ENCODE data around the gene BMP6. TPM values are rescaled to one million over a fixed set of nuclear protein-coding genes. Genes with fewer than 3 reads are reported as not detected.

Gene BMP6
- total RNA-seq, 2 donors from 2014 or later = 0.65 to 2.2 TPM

- Mint-ChIP-seq H3K4me1 (ENCODE audit: low read depth) (peaks cover 20% of the 10 kb centered on the region), H3K9me3 (no peaks in the 10 kb centered on the region), H3K4me3 (peak overlapping the region; percentile 89), H3K27ac (no peak overlapping the region), H3K27me3 (ENCODE audit: low read depth) (peaks cover 80% of the 10 kb centered on the region), H3K36me3 (ENCODE audit: insufficient read depth in 2 of 2) (peaks cover 0 to 1% of the 10 kb centered on the region in 2 donors)
- peak; percentile 30 to 32 for ATAC-seq (replicated peaks in 1 of 2)
- DNase-seq = peak; percentile 7 to 19
Measured at GRCh38 chr6:7726416-7727085, 652 bp downstream of the BMP6 start.

GRCh38 chr6:7727086-7727945, 1.4 kb downstream of the BMP6 start:
- H3K4me1 Mint-ChIP-seq (ENCODE audit: low read depth) = peaks cover 20% of the 10 kb centered on the region
- H3K9me3 Mint-ChIP-seq = no peaks in the 10 kb centered on the region
- peaks cover 0 to 1% of the 10 kb centered on the region in 2 donors for H3K36me3 Mint-ChIP-seq (ENCODE audit: insufficient read depth in 2 of 2)
- H3K4me3 Mint-ChIP-seq = peak overlapping the region; percentile 78 to 80
- peaks cover 83% of the 10 kb centered on the region for H3K27me3 Mint-ChIP-seq (ENCODE audit: low read depth)
- DNase-seq = peak; percentile 11 to 21
- peak in 1 of 2 donors; percentile 11 for ATAC-seq (replicated peaks in 1 of 2)
- H3K27ac Mint-ChIP-seq = no peak overlapping the region

GRCh38 chr6:7727946-7728854, 2.3 kb downstream of the BMP6 start:
- no peaks in the 10 kb centered on the region for H3K9me3 Mint-ChIP-seq
- peak; percentile 9 to 37 for ATAC-seq (replicated peaks in 1 of 2)

GRCh38 chr6:7728855-7729590, 3.1 kb downstream of the BMP6 start:
- no peak overlapping the region for H3K27ac Mint-ChIP-seq
- H3K4me3 Mint-ChIP-seq = peak overlapping the region; percentile 36 to 74
- ATAC-seq (replicated peaks in 1 of 2) (no peak), DNase-seq (no peak)
- H3K36me3 Mint-ChIP-seq (ENCODE audit: insufficient read depth in 2 of 2) = peaks cover 0 to 1% of the 10 kb centered on the region in 2 donors
- H3K9me3 Mint-ChIP-seq = no peaks in the 10 kb centered on the region
- H3K27me3 Mint-ChIP-seq (ENCODE audit: low read depth) = peaks cover 85% of the 10 kb centered on the region
- peaks cover 15% of the 10 kb centered on the region for H3K4me1 Mint-ChIP-seq (ENCODE audit: low read depth)

More at GRCh38 chr6:7727946-7728854, 2.3 kb downstream of the BMP6 start:
- Mint-ChIP-seq H3K4me3 (peak overlapping the region; percentile 74 to 75), H3K27ac (no peak overlapping the region), H3K36me3 (ENCODE audit: insufficient read depth in 2 of 2) (peaks cover 0 to 1% of the 10 kb centered on the region in 2 donors), H3K27me3 (ENCODE audit: low read depth) (peaks cover 85% of the 10 kb centered on the region), H3K4me1 (ENCODE audit: low read depth) (peaks cover 17% of the 10 kb centered on the region)
- peak; percentile 17 to 41 for DNase-seq

GRCh38 chr6:7730001-7730783, 4.3 kb downstream of the BMP6 start:
- ATAC-seq (replicated peaks in 1 of 2) = no peak
- Mint-ChIP-seq H3K9me3 (no peaks in the 10 kb centered on the region), H3K36me3 (ENCODE audit: insufficient read depth in 2 of 2) (peaks cover 0 to 1% of the 10 kb centered on the region in 2 donors), H3K4me1 (ENCODE audit: low read depth) (peaks cover 15% of the 10 kb centered on the region), H3K4me3 (no peak overlapping the region), H3K27me3 (ENCODE audit: low read depth) (peaks cover 84% of the 10 kb centered on the region), H3K27ac (no peak overlapping the region)
- DNase-seq = no peak

- peaks cover 12% of the 10 kb centered on the region for H3K4me1 Mint-ChIP-seq (ENCODE audit: low read depth)
- no peak overlapping the region for H3K4me3 Mint-ChIP-seq
- peaks cover 0 to 1% of the 10 kb centered on the region in 2 donors for H3K36me3 Mint-ChIP-seq (ENCODE audit: insufficient read depth in 2 of 2)
- no peak for ATAC-seq (replicated peaks in 1 of 2)
- no peak for DNase-seq
- H3K27me3 Mint-ChIP-seq (ENCODE audit: low read depth) = peaks cover 84% of the 10 kb centered on the region
- no peaks in the 10 kb centered on the region for H3K9me3 Mint-ChIP-seq
- no peak overlapping the region for H3K27ac Mint-ChIP-seq
Measured at GRCh38 chr6:7730784-7731227, 4.9 kb downstream of the BMP6 start.

GRCh38 chr6:7731294-7731693, 5.4 kb downstream of the BMP6 start:
- no peak overlapping the region for H3K4me3 Mint-ChIP-seq
- ATAC-seq (replicated peaks in 1 of 2) = no peak
- DNase-seq = no peak
- no peaks in the 10 kb centered on the region for H3K36me3 Mint-ChIP-seq (ENCODE audit: insufficient read depth in 2 of 2)
- H3K27ac Mint-ChIP-seq = no peak overlapping the region
- peaks cover 81% of the 10 kb centered on the region for H3K27me3 Mint-ChIP-seq (ENCODE audit: low read depth)
- H3K9me3 Mint-ChIP-seq = no peaks in the 10 kb centered on the region
- H3K4me1 Mint-ChIP-seq (ENCODE audit: low read depth) = peaks cover 8% of the 10 kb centered on the region

GRCh38 chr6:7732228-7732627, 6.3 kb downstream of the BMP6 start:
- DNase-seq = no peak
- Mint-ChIP-seq H3K36me3 (ENCODE audit: insufficient read depth in 2 of 2) (no peaks in the 10 kb centered on the region), H3K9me3 (no peaks in the 10 kb centered on the region), H3K4me1 (ENCODE audit: low read depth) (peaks cover 8% of the 10 kb centered on the region), H3K27ac (no peak overlapping the region), H3K4me3 (no peak overlapping the region), H3K27me3 (ENCODE audit: low read depth) (peaks cover 80% of the 10 kb centered on the region)
- ATAC-seq (replicated peaks in 1 of 2) = no peak

GRCh38 chr6:7734707-7735383, 8.9 kb downstream of the BMP6 start:
- peaks cover 70% of the 10 kb centered on the region for H3K27me3 Mint-ChIP-seq (ENCODE audit: low read depth)
- DNase-seq = no peak
- H3K36me3 Mint-ChIP-seq (ENCODE audit: insufficient read depth in 2 of 2) = no peaks in the 10 kb centered on the region
- H3K4me3 Mint-ChIP-seq = no peak overlapping the region
- no peak overlapping the region for H3K27ac Mint-ChIP-seq
- ATAC-seq (replicated peaks in 1 of 2) = no peak
- H3K4me1 Mint-ChIP-seq (ENCODE audit: low read depth) = no peaks in the 10 kb centered on the region
- H3K9me3 Mint-ChIP-seq = no peaks in the 10 kb centered on the region

GRCh38 chr6:7737106-7737505, 11.2 kb downstream of the BMP6 start:
- ATAC-seq (replicated peaks in 1 of 2) (no peak), DNase-seq (no peak)
- Mint-ChIP-seq H3K27ac (no peak overlapping the region), H3K9me3 (no peaks in the 10 kb centered on the region), H3K27me3 (ENCODE audit: low read depth) (peaks cover 64% of the 10 kb centered on the region), H3K36me3 (ENCODE audit: insufficient read depth in 2 of 2) (no peaks in the 10 kb centered on the region), H3K4me1 (ENCODE audit: low read depth) (no peaks in the 10 kb centered on the region), H3K4me3 (no peak overlapping the region)

- Mint-ChIP-seq H3K27me3 (ENCODE audit: low read depth) (peaks cover 58% of the 10 kb centered on the region), H3K36me3 (ENCODE audit: insufficient read depth in 2 of 2) (no peaks in the 10 kb centered on the region), H3K4me3 (no peak overlapping the region), H3K27ac (no peak overlapping the region), H3K4me1 (ENCODE audit: low read depth) (no peaks in the 10 kb centered on the region), H3K9me3 (no peaks in the 10 kb centered on the region)
- no peak for ATAC-seq (replicated peaks in 1 of 2)
- DNase-seq = no peak
Measured at GRCh38 chr6:7737867-7738266, 12.0 kb downstream of the BMP6 start.
